Stimulated activated CD4-positive, alpha-beta T cell treated with anti-CD3 and anti-CD28 coated beads, Interleukin-2, amount 100 ng/mL, for 48 hours (primary cell): Measurements from ENCODE around the gene LRRC10B.

Source experiments
- DNase-seq, 2 donors: peaks; one replicate each; pipeline ENCODE4 v3.0.0-alpha.2; 2020

Gene LRRC10B

DNA sequence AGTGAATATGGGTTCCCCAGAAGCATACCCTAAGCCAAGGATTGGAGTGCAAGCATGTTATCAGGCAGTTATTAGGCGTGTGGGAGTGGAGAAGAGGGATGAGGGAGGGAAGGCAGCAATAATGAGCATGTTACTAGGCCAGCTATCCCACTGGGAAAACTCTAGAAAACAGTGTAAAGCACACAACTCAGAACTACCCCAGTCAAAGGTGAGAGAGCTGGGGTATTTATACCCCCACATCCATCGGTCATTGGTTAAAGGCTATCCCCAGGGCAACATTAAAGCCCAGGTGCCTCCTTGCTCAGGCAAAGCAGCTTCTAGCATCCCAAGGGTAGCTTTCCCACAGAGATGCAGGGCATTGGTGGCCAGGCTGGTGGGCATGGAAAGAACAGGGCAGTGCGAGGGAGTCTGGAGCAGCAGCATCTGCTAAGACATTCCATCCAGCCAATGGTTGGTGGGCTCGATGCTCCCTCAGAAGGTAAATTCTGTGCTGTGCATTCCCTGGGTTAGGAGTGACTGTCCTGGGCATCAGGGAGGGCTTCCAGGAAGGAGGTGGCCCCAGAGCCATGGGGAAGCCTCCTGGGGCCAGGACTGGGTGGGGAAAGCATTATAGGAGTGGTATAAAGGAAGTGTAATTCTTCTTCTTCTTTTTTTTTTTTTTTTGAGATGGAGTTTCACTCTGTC is 21.1 kb upstream of the LRRC10B start:
- DNase-seq, result no peak

DNA sequence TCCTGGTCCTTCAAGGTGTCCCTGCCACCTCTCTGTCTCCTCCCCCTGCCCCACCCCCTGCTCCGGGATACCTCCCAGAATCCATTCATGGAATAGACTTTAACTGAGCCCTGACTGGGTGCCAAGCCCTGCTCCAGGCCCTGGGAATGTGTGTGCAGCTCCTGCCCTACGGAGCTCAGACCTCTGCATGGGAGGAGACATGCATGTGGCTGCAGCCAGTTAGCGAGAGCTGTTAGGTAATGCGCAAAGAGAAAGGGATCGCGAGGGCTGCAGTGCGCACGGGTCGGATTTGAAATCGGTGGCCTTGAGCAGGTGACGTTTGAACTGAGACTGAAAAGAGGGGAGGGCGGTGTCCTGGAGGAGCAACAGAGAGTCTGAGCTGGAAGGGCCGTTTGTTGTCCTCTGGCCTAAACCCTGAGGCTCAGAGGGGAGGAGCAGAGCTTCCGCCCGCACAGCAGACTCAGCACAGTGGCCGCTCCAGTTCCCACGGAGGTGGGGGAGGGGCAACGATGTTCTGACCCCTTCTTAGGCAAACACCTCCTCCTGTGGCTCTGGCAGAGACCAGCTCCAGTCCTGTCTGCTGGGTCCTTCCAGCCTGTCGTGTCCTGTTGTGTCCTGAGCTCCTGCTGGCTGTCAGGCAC is 19.8 kb upstream of the LRRC10B start:
- DNase-seq, result no peak

DNA sequence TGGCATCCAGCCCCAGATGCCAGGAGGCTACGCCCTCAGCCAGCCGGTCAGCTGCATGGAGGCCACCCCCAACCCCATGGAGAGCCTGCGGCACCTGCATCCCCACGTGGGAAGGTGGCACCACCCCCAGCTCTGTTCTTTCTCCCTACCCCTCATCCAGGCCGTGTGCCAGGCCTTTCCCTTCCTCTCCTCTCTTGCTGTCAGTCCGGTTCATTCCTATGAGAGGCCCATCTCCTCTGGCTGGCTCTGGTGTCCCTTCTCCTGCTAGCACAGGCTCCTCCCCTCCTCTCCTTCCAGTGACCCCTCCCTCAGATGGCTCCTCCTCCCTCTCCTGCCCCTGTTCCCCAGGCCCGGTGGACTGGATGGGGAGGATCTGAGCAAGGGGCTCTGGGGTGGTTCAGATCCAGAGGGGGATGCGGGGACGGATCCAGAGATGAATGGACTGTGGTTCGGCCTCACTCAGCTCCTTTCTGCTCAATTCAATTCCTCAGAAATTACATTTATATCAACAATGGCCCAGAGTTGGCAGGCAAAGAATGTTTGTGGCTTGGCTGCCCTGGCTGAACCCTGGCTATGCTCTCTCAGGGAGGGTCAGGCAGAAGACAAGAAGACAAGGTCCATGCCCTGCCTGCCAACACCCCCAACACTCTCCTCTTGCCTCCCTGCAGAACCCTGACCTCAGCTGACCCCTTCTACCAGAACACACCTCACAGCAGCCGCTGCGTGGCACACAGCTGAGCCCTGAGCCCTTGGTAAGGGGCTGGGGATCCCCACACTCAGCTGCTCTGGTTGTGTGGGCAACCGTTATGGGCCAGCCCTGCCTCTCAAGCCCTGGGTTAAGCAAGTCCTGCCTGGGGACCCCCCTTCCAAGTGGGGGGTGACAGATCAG is 18.5 kb upstream of the LRRC10B start:
- no peak for DNase-seq

DNA sequence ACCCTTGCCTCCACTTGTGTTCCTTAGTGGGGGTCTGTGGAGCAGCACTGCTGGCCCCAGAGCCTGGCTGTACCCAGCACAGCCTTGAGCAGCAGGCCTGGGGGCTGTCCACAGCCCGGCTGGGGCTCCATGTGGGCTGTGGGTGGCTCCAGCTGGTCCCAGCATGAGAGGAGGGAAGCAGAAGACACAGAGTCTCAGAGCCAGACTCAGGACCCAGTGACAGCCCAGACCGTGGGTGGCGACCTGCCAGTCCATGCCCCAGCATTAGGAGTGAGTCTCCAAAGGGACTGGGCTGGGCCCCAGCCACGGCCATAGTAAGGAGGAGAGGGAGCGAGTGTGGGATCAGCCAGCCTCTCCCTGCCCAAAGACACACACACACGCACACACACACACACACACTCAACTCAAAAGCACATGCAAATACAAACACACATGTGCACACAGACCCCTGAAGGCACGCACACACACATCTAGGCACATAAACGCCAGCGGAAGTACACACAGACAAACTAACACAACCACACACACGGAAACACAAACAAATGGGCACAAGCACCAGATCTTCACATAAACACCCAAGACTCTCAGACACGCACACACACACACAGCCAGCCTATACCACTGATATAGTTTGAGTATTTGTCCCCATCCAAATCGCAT is 16.7 kb upstream of the LRRC10B start:
- DNase-seq, result no peak

DNA sequence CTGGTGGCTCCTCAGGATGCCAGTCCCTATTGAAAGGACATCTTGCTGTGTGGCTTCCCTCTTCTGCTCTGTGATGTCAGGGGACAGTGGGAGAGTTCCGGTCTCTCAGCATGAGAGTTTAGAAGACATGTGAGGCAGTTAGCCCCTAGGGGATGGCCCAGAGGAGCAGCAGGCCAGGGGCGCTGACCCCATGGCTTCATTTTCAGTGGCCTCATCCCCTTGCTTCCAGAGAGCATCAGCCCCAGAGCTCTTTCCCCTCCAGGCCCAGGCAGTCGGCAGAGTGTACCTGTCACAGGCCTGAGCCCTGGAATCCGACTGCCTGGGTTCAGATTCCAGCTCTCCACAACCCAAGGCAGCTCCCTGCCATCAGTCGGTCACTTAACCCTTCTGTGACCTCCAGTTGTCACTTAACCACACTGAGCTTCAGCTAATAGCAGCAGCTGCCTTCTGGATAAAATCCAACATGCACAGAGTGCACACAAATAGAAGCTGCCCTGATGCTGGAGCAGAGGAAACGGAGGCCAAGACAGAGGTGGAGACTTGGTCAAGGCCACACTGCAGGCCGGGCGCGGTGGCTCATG is 14.1 kb upstream of the LRRC10B start:
- DNase-seq, result no peak

DNA sequence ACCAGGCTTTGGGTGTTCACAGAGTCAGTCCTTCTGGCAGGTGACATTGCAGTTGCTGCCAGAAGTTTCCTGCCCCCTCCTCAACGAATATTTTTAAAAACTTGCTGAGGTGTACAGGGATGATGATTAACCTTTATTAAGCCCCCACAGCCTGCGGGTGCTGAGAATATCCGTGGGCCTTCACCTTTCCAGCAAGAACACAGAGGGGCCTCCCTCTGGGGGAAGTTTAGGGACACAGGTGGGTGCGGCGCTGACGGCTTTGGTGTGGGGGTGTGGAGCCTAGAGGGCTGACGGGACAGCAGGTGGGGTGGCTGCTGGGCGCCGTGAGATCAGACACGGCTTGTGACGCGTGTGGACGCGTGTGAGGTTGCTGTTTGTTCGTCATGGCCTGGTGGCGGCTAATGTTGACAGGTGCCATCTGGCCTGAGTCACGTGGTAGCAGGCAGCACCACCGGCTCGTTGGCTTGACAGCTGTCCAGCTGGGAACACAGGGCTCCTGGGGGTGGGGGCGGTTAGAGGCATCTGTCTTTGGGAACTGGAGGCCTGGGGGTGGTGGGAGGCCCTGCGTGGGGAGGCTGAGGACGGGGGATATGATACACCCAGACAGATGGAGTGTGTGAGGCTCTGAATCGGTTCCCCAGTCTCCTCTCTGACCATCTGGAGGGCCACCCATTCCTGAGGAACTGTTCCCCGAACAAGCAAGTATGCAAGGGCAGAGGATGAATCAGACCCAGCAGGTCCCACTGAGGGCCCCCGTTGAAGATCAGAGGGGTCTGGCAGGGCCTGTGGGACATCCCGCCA is 12.5 kb upstream of the LRRC10B start:
- no peak for DNase-seq

DNA sequence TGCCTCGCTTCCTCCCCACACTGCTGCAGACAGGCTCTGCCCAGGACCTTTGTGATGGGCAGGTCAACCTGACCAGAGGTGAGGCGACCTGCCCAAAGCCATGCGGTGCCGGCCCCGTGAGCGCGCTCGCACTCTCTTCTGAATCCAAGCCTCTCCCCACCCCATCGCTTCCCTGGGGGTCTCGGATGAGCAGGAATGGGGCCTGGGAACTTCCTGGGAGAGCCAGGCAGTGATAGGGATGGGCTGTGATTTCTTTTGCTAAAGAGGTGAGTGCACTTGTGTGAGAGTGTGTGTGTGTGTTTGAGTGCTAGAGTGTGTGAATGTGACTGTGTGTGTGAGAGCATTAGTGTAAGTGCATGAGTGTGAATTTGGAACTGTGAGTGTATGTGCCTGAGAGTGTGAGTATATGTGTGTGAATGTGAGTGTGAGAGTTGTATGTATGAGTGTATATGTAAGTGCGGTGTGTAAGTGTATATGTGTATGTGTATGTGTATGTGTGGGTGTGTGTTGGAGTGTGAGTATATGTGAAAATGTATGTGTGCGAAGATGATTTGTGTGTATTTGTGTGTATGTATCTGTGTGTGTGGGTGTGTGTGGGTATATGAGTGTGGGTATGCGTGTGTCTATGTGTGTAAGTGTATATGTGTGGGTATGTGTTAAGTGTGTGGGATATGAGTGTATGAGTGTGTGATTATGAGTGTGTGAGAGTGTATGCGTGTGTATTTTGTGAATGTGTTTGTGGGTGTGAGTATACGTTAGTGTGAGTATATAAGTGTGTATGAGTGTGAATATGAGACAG is 11.7 kb upstream of the LRRC10B start:
- no peak for DNase-seq

DNA sequence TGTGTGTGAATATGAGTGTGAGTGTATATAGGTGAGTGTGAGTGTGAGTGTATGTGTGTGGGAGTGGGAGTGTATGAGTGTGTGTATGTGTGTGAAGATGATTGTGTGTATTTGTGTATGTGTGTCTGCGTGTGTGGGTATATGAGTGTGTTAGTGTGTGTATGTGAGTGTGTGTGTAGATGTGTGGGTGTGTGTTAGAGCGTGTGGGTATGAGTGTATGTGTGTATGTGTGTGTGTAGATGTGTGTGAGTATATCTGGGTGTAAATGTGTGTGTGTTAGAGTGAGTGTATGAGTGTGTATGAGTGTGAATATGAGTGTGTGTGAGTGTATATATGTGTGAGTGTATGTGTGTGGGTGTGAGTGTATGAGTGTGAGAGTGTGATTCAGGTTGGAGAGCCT is 11.1 kb upstream of the LRRC10B start:
- no peak for DNase-seq

DNA sequence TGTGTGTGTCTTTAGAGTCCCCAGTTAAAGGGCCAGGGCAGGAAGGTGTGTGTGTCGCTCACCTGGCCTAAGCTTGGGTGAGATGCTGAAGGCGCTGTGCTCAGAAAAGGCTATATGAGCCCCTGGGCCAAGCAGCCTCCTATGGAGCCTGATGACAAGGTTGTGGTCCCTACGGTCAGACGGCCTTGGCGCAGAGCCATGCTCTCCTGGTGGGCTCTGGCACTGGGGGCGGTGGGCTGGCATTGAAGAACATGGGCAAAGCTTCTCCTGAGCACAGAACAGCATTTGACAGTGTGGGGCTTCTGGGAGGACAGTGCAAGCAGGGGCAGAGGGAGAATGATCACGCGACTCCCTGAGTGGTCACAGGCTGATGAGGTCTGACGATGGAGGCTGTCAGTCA is 10.7 kb upstream of the LRRC10B start:
- DNase-seq, result no peak

DNA sequence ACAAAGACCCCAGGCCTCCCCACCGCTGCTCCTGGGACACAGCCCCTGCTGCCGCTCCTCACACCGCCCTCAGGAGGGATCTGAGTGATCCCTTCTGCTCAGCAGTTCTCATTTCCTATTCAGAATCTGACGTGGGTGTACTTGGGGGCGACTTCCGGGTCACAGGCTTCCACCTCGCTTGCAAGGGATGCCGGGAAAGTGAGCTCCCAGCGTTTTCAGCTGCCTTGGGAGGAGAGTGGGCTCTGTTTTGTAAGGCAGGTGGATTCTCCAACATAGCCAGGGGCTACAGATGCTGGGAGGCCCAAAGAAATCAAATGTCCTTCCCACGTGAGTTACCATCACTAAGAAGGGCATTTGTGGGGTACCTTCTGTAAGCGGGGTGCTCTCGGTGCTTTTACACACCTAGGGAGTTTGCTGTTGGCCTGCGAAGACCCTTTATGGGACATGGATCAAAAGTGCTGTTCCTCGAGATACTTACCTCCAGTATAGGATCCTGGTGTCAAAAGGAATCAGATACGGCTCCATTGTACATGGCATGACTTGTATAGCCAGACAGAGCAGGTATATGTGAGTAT is 9.7 kb upstream of the LRRC10B start:
- no peak for DNase-seq

DNA sequence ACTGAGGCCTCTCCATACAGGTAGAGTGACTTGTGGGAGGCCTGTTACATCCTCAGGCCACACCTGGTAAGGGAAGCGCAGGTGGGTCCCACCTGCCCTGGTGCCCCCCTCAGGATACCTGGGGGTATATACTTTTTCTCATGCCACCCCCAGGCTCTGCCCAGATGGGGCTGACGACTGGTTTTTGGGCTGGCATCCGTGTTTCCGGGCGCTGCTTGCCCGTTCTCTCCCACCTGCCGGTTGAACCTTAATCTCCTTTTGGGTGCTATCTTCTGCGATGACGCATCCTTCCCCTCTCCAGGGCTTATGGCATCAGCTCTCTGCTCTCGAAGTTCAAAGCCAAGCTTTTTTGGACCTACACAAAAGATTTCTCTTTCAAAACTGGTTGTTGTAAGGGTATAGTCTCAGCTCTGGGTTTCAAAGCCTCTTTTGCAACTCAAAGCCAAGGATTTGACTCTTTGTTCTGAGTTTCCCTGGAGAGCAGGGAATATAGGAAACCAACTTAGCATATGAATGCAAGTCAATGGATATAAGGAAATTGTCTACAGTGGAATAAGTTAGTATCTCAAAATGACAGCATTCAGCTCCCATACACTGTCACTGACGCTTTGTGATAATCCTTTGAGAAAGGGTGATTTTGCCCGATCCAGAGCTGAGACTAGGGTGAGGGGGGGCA is 8.6 kb upstream of the LRRC10B start:
- no peak for DNase-seq

DNA sequence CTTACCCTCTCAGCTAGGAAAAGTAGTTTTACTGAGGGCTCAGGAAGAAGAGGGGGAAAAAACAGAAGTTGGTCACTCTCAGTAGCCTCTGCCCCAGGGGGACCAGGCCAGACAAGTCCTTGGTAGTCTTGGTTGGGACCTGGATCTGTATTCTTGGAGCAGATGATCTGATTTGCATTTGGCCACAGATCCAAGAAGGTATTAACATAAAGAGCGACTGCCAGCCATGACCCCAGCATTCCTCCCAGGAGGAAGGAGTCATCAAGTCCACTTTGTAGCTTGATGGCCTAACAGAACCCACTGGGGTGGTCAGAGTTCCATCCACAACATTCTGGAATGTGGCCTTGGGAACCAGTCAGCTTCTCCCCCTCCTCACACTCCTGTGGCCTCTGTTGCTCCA is 6.0 kb upstream of the LRRC10B start:
- DNase-seq, result no peak

DNA sequence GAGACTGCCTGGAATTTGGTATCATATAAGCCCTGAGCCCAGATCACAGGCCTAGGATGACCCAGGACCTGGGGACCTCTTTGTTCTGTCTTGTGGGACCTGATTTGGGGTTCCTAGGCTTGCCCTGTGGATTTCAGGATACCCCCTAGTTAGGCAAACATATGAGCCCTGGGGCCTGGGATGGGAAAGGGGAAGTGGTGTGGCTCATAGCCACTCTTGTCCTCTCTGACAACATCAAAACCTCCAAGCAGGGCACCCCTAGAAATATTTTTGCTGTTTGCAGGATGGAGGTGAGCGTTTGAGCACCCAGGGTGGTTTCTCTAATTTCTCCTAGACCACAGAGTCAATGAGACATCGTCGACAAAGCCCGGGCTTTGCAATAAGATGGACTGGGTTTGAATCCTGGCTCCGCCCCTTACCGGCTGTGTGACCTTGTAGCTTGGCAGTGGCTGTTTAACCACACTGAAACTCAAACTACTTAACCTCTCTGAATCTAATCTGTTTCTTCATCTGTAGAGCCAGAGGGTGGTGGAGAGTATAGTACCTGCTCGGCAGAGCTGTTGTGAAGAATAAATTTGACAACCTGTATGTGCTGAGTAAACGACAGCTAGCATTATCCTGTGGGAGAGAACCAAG is 5.3 kb upstream of the LRRC10B start:
- DNase-seq, result no peak

DNA sequence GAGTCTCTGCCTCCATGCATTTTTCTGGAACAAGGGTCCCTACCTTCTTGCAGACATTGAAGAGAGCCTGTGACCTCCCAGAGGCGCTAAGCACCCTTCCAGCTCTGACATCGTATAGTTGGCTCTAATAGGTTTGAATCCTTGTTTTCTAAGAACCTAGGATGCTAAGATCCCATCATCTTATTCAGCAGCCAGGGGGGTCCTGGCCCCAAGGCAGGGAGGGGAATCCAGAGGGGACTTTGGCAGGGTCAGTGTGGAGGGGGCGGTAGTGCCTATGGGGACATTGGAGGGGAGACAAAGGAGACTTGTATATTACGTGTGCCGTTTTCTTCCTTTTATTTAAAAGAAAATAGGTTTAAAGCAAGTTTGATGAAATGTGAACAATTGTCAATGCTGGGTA is 3.4 kb upstream of the LRRC10B start:
- no peak for DNase-seq

DNA sequence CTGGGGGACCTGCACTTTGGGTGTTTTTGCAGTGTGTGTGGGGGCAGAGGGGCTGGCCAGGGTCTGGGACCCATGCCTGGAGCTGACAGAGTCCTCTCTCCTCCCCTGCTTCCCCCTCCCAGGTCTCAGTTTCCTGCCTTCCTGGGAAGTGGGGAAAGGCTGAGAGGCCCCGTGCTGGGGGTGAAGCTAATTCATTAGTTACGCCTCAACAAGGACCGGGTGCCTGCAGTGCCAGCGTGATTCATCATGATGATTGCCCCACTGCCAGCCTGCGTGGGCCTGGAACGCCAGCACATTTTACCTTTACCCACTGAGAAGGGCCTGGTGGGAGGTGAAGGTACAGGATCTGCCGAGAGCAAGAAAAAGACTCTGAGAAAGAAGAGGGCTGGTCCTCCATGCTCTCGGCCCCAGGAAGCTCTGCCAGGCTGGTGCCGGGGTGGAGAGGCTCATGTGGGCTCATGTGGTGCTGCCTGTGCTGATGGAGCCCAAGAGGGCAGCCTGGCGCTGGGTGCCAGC is 2.9 kb upstream of the LRRC10B start:
- no peak for DNase-seq

DNA sequence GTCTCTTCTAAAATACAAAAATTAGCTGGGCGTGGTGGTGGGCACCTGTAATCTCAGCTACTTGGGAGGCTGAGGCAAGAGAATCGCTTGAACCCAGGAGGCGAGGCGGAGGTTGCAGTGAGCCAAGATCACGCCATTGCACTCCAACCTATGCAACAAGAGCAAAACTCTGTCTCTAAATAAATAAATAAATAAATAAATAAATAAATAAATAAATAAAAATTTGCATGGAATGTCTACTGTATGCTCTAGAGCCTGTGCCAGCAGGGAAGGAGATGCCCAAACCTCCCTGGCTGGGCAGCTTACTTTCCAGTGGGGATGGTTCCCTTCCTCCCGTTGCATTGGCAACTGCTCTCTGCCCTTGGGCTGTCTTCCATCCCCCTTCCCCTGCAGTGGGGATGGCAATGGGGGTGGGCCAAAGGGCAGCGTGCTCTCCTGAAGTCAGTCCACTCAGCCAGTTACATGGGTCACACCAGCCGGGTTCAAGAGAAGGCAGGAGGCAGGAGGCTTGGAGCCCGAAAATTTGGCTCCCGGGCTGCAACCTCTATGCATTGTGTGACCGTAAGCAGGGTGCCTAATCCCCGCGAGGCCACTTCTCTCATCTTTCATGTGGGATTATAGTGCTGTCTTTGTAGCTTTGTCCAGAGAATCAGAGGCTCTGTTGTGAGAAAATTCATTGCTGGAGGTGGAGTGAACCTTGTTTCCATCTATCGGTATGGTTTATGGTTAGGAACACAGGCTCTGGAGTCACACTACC is 1.4 kb upstream of the LRRC10B start:
- no peak for DNase-seq

DNA sequence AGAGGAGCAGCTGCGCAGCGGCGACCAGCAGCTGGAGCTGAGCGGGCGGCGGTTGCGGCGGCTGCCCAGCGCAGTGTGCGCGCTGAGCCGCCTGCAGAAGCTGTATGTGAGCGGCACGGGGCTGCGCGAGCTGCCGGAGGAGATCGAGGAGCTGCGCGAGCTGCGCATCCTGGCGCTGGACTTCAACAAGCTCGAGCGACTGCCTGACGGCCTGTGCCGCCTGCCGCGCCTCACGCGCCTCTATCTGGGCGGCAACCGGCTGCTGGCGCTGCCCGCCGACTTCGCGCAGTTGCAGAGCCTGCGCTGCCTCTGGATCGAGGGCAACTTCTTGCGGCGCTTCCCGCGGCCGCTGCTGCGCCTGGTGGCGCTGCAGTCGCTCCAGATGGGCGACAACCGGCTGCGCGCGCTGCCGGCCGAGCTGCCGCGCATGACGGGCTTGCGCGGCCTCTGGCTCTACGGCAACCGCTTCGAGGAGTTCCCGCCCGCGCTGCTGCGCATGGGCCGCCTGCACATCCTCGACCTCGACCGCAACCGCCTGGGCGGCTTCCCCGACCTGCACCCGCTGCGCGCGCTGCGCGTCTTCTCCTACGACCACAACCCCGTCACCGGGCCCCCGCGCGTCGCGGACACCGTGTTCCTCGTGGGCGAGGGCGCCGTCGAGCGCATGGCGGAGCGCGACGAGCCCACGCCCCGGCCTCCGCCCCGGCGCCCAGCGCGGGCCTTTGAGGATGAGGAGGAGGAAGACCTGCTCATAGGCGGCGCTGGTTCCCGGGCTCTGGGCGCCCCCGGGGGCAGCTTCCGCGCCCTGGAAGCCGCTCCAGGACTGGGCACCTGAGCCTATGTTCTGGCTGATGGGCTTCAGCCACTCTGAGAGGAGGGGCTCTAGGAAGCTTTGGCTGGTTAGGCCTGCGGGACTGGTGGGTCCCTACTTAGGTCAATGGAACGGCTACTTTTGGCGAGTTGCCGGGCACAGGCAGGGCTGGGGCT is 787 bp downstream of the LRRC10B start:
- peak; percentile 51 to 67 for DNase-seq
